Endothelial cell of umbilical vein (primary cell): ENCODE data around the gene PIWIL4. TPM values are rescaled to one million over a fixed set of nuclear protein-coding genes. Genes with fewer than 3 reads are reported as not detected.
A peak's percentile ranks its signal among the peaks of the same experiment; 100 is the strongest.

Experiments
- BruUV-seq: library from RNA; stranded (reverse); fragments of 400-500 nt; replicated peaks from 2 replicates; lab custom pipeline; 2021; lab: Mats Ljungman, UMichigan
- CTCF ChIA-PET: fragments of 300-600, 350-600 bp; sonication (Branson Sonifier 250); formaldehyde crosslinking; loops from one replicate; lab custom pipeline; 2021; ENCODE audit warnings: antibody characterized with exemption, inconsistent platforms; lab: Charles Lee
- POLR2A ChIA-PET: fragments of 300-600, 350-600 bp; sonication (Branson Sonifier 250); formaldehyde crosslinking; loops from one replicate; lab custom pipeline; 2021; ENCODE audit warnings: antibody characterized with exemption, inconsistent platforms; lab: Charles Lee
- DNase-seq: peaks from one replicate; pipeline ENCODE4 v3.0.0-alpha.2; 2011; ENCODE audit warnings: low read depth, low spot score
- FAIRE-seq: peaks from 2 replicates; lab custom pipeline; 2011; peaks lifted over from hg19 to GRCh38; lab: Jason Lieb, UNC
- H2AFZ ChIP-seq: 2 replicates; pipeline ENCODE4 v1.6.0; 2012; ENCODE audit warnings: low read depth, low read length, control low read depth, inconsistent platforms
- H3K27ac ChIP-seq: 2 replicates; pipeline ENCODE4 v1.5.1; 2011; ENCODE audit warnings: low read depth, mild to moderate bottlenecking, control low read depth, low read length, moderate library complexity; ENCODE audit not compliant: insufficient read depth
- H3K27me3 ChIP-seq, 2 experiments: 2 replicates each; pipeline versions ENCODE4 v1.6.0 to v1.6.1; 2011; ENCODE audit warnings: low read length in 2 of 2, mixed read lengths in 1 of 2; ENCODE audit not compliant: control insufficient read depth in 2 of 2, insufficient read depth in 2 of 2
- H3K36me3 ChIP-seq, 2 experiments: 2 replicates in 1 of 2; 3 replicates in 1 of 2; pipeline ENCODE4 v1.5.1; 2011; ENCODE audit warnings: low read length in 2 of 2, mild to moderate bottlenecking in 1 of 2, moderate library complexity in 1 of 2; ENCODE audit not compliant: control insufficient read depth in 2 of 2, insufficient read depth in 2 of 2; ENCODE audit errors: extremely low read depth in 1 of 2
- H3K4me1 ChIP-seq: 3 replicates; pipeline ENCODE4 v1.5.1; 2011; ENCODE audit warnings: mild to moderate bottlenecking, low read length; ENCODE audit not compliant: control insufficient read depth, insufficient read depth; ENCODE audit errors: extremely low read depth
- H3K4me2 ChIP-seq: 2 replicates; pipeline ENCODE4 v1.6.1; 2011; ENCODE audit warnings: low read length, control low read depth, mixed read lengths; ENCODE audit not compliant: insufficient read depth
- H3K4me3 ChIP-seq, 3 experiments: fragments of 200-600 bp in 1 of 3; sonication (generic), shearing (Covaris generic) in 1 of 3; replicated peaks in 1 of 3; 2 replicates each; pipeline ENCODE4 v1.5.1; 2011 to 2016; ENCODE audit warnings: control low read depth in 3 of 3, low read length in 3 of 3, mild to moderate bottlenecking in 2 of 3, inconsistent platforms in 1 of 3, low read depth in 1 of 3, moderate library complexity in 1 of 3; ENCODE audit not compliant: insufficient read depth in 1 of 3
- H3K79me2 ChIP-seq: 2 replicates; pipeline ENCODE4 v1.6.0; 2012; ENCODE audit warnings: low read length, inconsistent platforms; ENCODE audit not compliant: control insufficient read depth, insufficient read depth
- H3K9ac ChIP-seq: replicated peaks from 2 replicates; pipeline ENCODE3; 2011; ENCODE audit warnings: low read length, control low read depth; ENCODE audit not compliant: insufficient read depth; ENCODE audit errors: extremely low read depth
- H3K9me1 ChIP-seq: replicated peaks from 3 replicates; pipeline ENCODE4 v1.6.0; 2011; ENCODE audit warnings: mild to moderate bottlenecking, low read length; ENCODE audit not compliant: control insufficient read depth, insufficient read depth; ENCODE audit errors: extremely low read depth
- H3K9me3 ChIP-seq: replicated peaks from 2 replicates; pipeline ENCODE4 v1.5.1; 2012; ENCODE audit warnings: low read length, inconsistent platforms; ENCODE audit not compliant: control insufficient read depth, insufficient read depth
- H4K20me1 ChIP-seq: replicated peaks from 2 replicates; pipeline ENCODE3; 2011; ENCODE audit warnings: mild to moderate bottlenecking, low read length; ENCODE audit not compliant: control insufficient read depth, insufficient read depth; ENCODE audit errors: extremely low read depth
- FOS ChIP-seq: IDR thresholded peaks from 2 replicates; pipeline ENCODE4 v1.6.1; 2011; ENCODE audit warnings: mild to moderate bottlenecking, low read length, moderate library complexity, borderline replicate concordance; ENCODE audit not compliant: insufficient read depth
- MYC ChIP-seq: IDR thresholded peaks from one replicate; pipeline ENCODE4 v1.6.1; 2011; ENCODE audit warnings: mild to moderate bottlenecking, low read depth, low read length
- POLR2A ChIP-seq: IDR thresholded peaks from 2 replicates; pipeline ENCODE4 v1.6.1; 2012; ENCODE audit warnings: low read depth, mild to moderate bottlenecking, control low read depth, low read length
- POLR2AphosphoS5 ChIP-seq: IDR thresholded peaks from 2 replicates; pipeline ENCODE4 v1.6.1; 2012; ENCODE audit warnings: low read depth, mild to moderate bottlenecking, control low read depth, low read length, moderate library complexity; ENCODE audit not compliant: insufficient read depth
- dilution Hi-C: fragments of 300-500 bp; cut with MboI; formaldehyde crosslinking; loops from one replicate; pipeline ENCODE4 v1.15.0; 2019; ENCODE audit warnings: low sequenced_read_pairs; ENCODE audit not compliant: extremely low pct_ligation_motif_present
- intact Hi-C: fragments of 100-400 bp; cut with micrococcal nuclease; formaldehyde crosslinking; loops from one replicate; pipeline ENCODE4 v1.10.0; 2022
- polyA plus RNA-seq, 4 experiments: library from polyadenylated mRNA; depleted of rRNA in 3 of 4; stranded (reverse) in 3 of 4; unstranded in 1 of 4; fragments of >200 nt; gene quantifications; 2 replicates each; pipeline versions ENCODE4 v1.2.1 to v1.2.3, GENCODE V29; 2011 to 2012; ENCODE audit warnings: missing spikeins in 1 of 4
- total RNA-seq: library from RNA; stranded (reverse); gene quantifications from 2 replicates; pipeline ENCODE4 v1.2.3, GENCODE V29; 2021
- TF ChIP-seq, protein P1 (sequence below): IDR thresholded peaks from 2 replicates; pipeline ENCODE4 v1.6.1; 2011; ENCODE audit not compliant: insufficient read depth, insufficient read length
- TF ChIP-seq, protein P2 (sequence below), 2 donors: IDR thresholded peaks; 1 replicate in 1 of 2; 2 replicates in 1 of 2; pipeline ENCODE4 v1.5.1; 2011; ENCODE audit warnings: low read length in 2 of 2, mild to moderate bottlenecking in 2 of 2, moderate library complexity in 2 of 2, control low read depth in 1 of 2, inconsistent platforms in 1 of 2, low read depth in 1 of 2; ENCODE audit not compliant: insufficient read depth in 1 of 2; ENCODE audit errors: extremely low read depth in 1 of 2

The PIWIL4 gene
- total and polyA plus RNA-seq, 2 donors (not counting 3 experiments of a cell fraction or from before 2014, with no cell fraction given) = 0.55 to 0.64 TPM

DNA sequence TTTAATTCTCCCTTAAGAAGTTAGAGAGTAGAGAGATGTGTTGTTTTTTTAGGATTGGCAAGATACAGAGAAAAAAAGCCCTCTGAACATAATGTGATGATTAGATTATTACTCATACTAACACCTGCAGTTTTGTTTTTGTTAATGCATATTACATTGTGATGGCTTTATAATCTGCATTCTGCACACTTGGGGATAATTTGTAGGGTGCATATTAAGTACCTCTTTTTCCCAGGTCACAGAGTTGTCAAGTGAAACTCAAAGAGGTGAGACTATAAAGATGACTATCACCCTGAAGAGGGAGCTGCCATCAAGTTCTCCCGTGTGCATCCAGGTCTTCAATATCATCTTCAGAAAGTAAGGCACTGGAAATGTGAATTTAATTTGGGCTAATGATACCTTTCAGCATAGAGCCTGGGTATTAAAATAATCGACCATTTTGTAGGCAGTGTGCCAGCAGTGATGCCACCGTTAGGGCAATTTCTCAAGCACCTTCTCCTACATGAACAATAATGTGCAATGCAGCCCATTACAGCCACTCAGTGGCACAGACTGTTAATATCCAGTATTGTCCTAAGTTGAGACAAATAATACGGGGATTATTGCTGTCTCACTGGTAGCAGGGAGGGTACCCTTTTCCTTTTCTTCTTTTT is 16.2 kb downstream of the PIWIL4 start:
- no peak for TF ChIP-seq MYC
- TF ChIP-seq, protein P1, sequence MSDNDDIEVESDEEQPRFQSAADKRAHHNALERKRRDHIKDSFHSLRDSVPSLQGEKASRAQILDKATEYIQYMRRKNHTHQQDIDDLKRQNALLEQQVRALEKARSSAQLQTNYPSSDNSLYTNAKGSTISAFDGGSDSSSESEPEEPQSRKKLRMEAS = no peak
- peak; percentile 19 for TF ChIP-seq FOS
- no peak for TF ChIP-seq POLR2A
- POLR2A ChIA-PET = no interaction called here

DNA sequence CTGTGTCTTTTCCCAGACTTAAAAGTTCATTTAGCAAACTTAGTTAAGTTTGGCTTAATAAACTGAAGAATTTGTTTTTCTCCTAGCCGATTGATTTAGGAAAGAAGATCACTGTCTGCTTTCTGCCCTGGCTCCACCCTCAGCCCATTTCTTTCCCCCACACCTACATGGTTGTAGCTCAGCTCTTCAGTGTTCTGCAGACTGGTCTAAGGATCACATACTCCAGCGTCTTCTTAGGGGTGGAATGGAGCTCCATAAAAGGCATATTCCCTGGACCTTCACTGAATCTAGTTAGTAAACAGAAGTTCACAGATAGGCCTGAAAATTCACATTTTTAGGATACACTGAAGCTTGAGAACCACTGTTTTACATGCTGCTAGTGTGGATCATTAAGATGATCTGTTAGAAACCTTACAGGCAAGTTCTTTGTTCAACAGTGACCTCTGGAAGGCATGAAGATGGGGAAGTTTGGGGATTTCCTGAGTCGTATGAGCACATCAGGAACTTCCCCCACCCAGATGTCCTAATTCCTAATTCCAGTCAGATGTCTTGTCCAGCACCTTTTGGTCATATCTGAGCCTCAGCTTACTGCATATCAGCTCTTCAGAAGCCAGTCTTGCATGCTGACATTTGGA is 16.8 kb downstream of the PIWIL4 start:
- Histone ChIP-seq H3K4me3 (no peak overlapping the region), H3K9ac (no peak overlapping the region), H3K9me1 (no peaks in the 10 kb centered on the region), H2AFZ (no peak overlapping the region), H3K27ac (no peak overlapping the region), H3K79me2 (no peaks in the 10 kb centered on the region), H3K9me3 (no peaks in the 10 kb centered on the region), H3K4me1 (peaks cover 3% of the 10 kb centered on the region), H3K36me3 (no peaks in the 10 kb centered on the region), H4K20me1 (no peaks in the 10 kb centered on the region), H3K27me3 (peaks cover 0 to 2% of the 10 kb centered on the region in 2 experiments), H3K4me2 (no peak overlapping the region)
- no peak for DNase-seq
- dilution Hi-C loops = no loop called here
- intact Hi-C loops = no loop called here
- ChIA-PET POLR2A (no interaction called here), CTCF (no interaction called here)
- no peak for TF ChIP-seq POLR2A
- no peak for TF ChIP-seq POLR2AphosphoS5
- TF ChIP-seq, protein P2, sequence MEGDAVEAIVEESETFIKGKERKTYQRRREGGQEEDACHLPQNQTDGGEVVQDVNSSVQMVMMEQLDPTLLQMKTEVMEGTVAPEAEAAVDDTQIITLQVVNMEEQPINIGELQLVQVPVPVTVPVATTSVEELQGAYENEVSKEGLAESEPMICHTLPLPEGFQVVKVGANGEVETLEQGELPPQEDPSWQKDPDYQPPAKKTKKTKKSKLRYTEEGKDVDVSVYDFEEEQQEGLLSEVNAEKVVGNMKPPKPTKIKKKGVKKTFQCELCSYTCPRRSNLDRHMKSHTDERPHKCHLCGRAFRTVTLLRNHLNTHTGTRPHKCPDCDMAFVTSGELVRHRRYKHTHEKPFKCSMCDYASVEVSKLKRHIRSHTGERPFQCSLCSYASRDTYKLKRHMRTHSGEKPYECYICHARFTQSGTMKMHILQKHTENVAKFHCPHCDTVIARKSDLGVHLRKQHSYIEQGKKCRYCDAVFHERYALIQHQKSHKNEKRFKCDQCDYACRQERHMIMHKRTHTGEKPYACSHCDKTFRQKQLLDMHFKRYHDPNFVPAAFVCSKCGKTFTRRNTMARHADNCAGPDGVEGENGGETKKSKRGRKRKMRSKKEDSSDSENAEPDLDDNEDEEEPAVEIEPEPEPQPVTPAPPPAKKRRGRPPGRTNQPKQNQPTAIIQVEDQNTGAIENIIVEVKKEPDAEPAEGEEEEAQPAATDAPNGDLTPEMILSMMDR (IDR thresholded peaks at IDR 0.05; ENCODE audit: extremely low read depth in 1 of 2, insufficient read depth in 1 of 2, low read depth in 1 of 2, low read length in 2 of 2) = no peak
- no peak for TF ChIP-seq FOS
- no peak for FAIRE-seq
- BruUV-seq = no TSS peak

More for the DNA sequence above, 16.2 kb downstream of the PIWIL4 start:
- Histone ChIP-seq H3K4me1 (peaks cover 8% of the 10 kb centered on the region), H3K4me2 (no peak overlapping the region), H4K20me1 (no peaks in the 10 kb centered on the region), H3K4me3 (no peak overlapping the region), H3K9ac (no peak overlapping the region), H3K9me3 (no peaks in the 10 kb centered on the region), H2AFZ (no peak overlapping the region), H3K36me3 (no peaks in the 10 kb centered on the region), H3K9me1 (no peaks in the 10 kb centered on the region), H3K27ac (no peak overlapping the region), H3K79me2 (no peaks in the 10 kb centered on the region), H3K27me3 (no peaks in the 10 kb centered on the region)
- intact Hi-C loops = no loop called here
- dilution Hi-C loops = no loop called here
- CTCF ChIA-PET = no interaction called here
- no peak for DNase-seq
- no peak for FAIRE-seq
- BruUV-seq = no TSS peak
